GM18505 (cell line): ENCODE results near the gene SERPINA4.
"Not testable (repeated sequence)": the region's sequence is repeated elsewhere in the genome, so short reads cannot be mapped to it uniquely, and the experiment has no call there.

Experiments
- ATAC-seq: cut with Tn5 transposase; IDR thresholded peaks from one replicate; pipeline ENCODE4 v1.9.1; 2021; ENCODE audit not compliant: unreplicated experiment
- POLR2A ChIP-seq: IDR thresholded peaks from 4 replicates; pipeline ENCODE4 v1.6.1; 2011; ENCODE audit warnings: borderline replicate concordance; ENCODE audit not compliant: insufficient read depth, insufficient read length; ENCODE audit errors: extremely low read depth

SERPINA4 gene

DNA sequence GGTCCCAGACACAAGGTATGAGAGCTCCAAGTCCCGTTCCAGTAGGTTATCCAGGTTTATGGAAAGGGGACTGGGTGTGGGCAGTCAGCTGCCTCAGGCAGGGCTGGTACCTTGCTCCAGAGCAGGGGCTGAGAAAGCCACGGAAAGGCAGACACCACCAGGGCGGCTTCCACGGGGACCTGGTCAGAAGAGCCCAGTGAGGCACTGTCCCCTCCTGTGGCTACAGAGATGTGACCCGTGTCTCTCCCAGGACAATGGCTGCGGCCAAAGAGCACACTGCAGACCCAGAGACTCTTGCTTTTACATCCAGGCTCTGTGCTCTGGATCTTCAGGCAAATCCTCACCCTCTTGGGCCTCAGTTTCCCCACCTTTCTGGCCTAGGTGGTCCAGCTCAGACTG lies 8.8 kb downstream of the SERPINA4 start:
- no peak for ATAC-seq
- no peak for TF ChIP-seq POLR2A

DNA sequence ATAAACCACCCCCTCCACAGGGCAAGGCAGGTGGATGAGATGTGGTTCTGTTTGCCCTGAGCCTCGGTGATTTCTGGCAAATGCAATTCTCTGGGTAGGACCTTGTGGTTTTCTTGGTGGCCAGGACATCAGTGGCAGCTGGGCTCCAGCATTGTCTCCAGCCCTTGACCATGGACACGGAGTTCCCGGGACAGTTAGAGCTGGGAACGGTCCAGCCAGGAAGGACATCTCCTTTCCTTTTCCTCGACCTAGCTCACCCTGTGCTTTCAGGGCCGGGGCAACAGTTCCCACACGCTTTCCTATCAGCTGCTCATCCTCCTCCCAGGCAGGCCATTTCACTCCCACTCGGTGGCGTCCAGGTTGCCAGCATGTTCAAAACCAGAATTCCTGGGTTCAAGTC lies 9.2 kb downstream of the SERPINA4 start:
- ATAC-seq: no peak
- no peak for TF ChIP-seq POLR2A

DNA sequence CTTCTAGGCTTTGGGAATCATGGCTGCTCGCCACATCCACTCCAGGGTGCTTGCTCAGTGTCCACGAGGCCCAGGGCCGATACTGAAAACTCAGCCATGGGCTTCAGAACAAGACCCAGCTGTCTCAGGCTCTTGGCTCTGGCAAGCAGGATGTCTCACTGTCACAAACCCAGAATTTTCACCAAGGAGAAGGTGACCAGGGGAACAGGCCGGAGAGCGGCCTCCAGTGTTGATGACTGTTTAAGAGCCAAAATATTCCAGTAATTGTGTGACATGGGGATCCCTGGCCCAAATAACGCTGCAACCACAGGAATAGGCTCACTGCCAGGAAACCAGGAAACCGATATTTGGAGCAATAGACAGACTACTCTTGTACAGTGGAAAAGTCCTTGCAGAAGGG lies 10.2 kb downstream of the SERPINA4 start:
- ATAC-seq: no peak
- no peak for TF ChIP-seq POLR2A

DNA sequence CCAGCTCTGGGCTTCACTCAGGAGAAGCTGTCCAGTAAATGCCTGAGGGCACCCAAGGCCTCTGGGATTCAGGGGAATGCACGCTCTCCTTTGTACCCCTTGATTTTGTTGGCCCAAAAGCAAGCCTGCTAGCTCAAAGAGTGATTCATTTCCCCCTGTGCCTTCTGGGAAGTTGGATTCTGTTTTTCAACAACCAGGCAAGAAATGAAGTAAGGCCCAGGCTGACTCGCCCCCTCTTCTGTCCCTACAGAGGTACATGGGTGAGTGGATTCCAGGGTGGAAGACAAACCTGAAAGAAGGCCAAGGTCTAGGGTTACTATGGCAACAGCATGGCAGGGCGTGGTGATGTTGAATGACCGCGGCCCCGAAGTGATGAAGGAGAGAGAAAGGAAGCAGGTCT lies 10.7 kb downstream of the SERPINA4 start:
- TF ChIP-seq POLR2A: no peak
- no peak for ATAC-seq

DNA sequence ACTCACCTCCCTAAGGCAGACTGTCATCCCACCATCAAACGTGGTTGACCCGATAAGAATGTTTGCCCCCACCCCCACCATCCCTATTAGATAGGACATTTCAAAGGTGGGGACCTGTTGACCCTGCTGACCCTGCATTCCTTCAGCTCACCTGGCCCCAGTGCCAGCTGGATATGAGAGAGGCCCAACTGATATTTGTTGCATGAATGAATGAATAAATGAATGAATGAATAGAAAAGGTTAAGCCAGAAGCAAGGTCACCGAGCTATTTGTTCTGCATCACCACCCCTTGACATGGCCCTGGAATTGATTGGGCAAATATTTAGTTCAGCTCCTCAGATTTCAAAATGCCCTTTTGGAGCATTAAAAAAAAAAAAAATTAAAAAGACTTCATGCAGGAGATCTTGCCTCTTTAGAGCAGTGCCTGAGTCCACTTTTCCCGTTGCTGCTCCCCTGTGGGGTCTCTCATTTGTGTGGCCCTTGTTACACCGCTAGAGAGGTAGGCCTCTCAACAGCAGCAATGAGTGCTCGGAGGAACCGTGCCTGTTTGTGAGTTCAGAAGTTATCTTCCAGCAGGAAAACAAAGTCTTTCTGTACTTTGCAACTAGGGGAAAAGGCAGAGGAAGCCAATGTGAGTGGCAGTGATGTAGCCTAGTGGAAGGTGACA lies 11.5 kb downstream of the SERPINA4 start:
- ATAC-seq: no peak
- no peak for TF ChIP-seq POLR2A

DNA sequence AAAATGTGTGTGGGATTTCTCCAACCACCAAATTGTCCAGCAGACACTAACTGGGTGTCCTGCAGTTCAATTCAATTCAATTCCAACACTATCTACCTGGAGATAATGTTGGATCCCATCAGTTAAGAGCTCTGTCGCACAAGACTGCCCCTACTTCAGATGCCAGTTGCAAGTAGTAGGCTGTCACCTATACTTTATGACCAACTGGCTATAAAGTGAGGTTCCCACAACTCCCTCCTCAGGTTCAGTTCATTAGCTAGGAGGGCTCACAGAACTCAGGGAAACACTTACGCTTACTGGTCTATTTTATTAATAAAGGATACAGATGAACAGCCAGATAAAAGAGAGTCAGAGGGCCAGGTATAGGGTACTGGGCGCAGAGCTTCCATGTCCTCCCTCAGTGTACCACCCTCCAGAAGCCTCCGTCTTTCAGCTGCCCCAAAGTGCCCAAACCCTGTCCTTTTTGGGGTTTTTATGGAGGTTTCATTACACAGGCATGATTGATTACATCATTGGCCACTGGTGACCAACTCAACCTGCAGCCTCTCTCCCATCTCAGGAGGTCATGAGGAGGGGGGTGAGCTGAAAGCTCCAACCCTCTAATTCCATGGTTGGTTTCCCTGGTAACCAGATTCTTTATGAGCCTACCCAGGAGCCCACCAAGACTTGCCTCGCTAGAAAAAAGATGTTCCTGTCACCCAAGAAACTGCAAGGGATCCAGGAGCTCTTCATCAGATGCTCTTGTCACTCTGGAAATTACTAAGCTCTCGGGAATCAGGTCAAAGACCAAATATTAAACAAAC lies 12.4 kb downstream of the SERPINA4 start:
- ATAC-seq: no peak
- TF ChIP-seq POLR2A: no peak

DNA sequence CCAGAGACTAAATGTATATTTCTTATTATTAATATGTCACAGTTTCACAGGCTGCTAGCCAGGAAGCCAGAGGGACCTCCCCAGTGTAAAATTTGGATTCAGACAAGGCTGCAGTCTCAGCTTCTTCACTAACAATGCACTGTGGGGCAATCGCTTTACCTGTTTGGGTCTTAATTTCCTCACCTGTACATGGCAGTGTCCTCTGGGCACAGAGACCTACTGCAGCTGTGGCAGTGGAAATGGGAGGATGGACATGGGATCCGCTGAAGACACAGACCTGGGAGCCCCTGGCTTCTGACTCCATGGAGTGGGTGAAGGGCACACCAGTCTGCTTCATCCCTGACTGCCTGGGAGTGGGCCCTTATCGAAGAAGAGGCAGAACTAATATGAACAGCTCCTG lies 13.1 kb downstream of the SERPINA4 start:
- no peak for TF ChIP-seq POLR2A
- ATAC-seq: no peak

DNA sequence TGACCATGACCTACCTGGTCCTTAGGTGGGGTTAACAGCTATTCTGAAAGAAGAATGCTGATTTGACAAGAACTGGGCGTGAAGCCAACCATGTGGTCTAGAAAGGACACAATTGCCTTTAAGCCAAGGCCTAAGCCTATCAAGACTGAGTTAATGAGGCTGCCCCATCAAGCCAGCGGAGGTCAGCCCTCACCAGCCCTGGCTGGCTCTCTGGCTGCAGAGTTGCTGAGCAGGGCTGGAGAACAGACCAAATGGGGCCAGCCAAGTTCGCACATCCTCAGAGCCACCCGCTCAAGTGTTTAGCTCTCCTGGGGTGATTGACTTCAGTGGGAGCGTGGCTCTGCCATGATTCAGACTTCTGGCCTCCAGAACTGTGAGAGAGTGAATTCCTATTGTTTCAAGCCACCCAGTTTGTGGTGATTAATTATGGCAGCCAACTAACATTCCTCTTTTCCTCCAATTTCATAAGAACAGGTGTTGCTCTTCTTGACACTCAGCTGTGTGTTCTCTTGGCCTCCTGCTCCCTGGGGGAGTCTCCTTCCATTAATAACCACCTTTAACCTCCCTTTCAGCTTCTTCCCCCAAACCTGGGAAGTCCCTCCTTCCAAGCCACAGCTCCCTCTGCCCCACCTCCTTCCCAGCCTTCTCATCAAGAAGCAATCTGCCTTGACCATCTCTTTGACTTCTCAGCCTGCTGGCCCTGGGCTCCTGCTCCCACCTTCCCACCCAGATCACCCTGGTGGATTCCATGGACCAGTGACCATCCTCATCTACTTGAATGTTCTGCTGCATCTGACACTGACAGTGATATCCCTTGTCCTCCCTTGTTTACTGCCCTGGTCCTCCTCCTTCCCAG lies 14.7 kb downstream of the SERPINA4 start:
- TF ChIP-seq POLR2A: no peak
- ATAC-seq: no peak

DNA sequence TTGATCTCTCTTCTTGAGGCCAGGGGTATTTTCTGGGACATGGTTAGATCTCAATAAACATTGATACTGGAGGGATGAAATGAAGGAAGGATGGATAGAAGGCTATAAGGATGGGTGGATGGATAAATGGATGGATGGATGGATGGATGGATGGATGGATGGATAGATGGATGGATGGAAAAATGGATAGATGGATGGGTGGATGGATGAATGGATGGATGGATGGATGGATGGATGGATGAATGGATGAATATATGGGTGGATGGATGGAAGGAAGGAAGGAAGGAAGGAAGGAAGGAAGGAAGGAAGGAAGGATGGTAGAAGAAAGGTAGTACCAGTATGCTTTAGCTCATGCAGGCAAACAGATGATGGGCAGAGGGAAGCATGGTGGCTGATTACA lies 16.2 kb downstream of the SERPINA4 start:
- not testable (repeated sequence) for ATAC-seq

DNA sequence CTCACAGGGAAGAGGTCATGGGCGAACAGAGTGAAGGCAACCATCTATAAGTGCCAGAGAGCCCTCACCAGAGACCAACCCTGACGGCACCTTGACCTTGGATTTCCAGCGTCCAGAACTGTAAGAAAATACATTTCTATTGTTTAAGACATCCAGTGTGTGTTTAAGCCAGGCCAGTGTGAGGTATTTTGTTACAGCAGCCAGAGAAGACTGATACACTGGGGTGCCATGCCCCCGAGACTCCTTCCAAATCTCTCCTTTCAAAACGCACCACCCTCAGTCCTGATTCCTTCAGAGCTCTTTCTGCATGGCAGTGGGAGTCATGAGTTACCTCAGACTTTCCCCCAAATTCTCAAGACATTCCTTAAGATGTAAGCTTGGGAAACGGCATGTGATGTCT lies 17.5 kb downstream of the SERPINA4 start:
- no peak for ATAC-seq
- TF ChIP-seq POLR2A: no peak

DNA sequence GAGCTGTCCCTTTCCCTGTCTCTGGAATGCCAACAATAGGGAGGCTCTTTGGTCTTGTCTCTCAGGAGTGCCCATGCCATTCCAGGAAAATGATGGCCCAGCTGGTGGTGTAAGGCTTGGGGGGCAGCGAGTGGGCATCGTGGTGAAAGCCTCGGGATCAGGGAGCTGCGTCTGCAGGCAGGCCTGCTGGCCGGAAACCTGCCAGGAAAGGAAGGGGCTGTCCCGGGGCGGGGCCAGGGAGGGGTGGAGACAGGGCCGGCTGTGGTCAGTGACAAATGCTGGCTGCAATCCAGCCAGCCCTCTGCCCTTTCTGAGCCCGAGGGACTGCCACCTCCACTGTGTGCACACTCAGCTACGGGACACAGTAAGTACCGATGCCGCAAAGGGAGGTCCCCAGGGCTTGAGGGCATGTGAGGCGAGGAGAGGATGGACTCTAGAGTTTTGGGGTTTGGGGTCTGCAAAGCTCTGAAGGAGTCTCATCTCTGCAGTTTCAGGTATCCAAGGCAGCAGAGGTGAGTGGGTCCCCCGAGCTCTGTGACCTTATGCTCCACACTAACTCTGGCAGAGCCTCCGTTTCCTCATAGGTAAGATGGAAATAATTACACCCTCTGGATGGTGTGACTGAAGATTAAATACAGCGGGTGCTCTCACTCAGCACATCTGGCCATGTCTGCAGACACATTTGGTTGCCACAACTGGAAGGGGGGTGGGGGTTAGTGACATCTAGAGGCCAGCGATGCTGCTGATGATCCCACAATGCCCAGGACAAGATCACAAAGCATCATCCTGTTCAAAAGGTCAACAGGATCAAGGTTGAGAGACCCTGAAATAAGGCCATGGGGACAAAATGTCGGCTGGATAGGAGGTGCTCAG lies 20.1 kb downstream of the SERPINA4 start, which contains the start of gene SERPINA5:
TSS of gene SERPINA5 (plus strand) at position 300 of the 873 bp plus-strand sequence. CDS start 5,937 bp downstream, outside the sequence.
- ATAC-seq: no peak

DNA sequence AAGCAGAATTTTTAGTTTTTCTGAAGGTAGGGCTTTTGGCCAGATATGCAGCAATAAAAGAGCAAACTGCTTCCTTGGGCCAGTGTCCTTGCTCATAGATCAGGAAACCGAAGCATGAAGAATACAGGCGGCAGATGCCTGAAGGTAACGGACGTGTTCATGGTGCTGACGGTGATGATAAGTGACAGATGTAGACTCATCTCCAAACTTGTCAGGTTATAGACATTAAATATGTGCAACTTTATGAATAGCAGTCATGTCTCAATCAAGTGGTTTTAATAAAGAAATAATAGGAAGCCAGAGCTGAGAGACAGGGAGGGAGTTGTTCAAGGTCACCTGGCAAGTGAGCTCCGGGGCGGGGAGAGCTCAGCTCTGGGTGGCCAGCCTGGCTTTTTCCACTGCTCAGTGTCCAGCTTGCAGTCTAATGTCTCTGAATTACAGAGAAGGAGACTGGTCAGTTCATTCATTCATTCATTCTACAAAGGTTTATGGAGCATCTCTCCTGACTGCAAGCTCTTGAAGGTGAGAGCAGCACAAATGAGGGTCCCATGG lies 21.0 kb downstream of the SERPINA4 start:
- TF ChIP-seq POLR2A: no peak
- no peak for ATAC-seq

More for the DNA sequence above, 20.1 kb downstream of the SERPINA4 start, which contains the start of gene SERPINA5:
- TF ChIP-seq POLR2A: no peak
